HL-60 (cell line): ENCODE results near the gene L1CAM.

Experiments
- DNase-seq, 2 experiments: peaks; one replicate each; pipeline ENCODE4 v3.0.0-alpha.2; 2010 to 2020; ENCODE audit warnings: low read depth in 1 of 2, low spot score in 1 of 2
- H3K27ac ChIP-seq: fragments of 250-450 bp; sonication (Bioruptor Pico); replicated peaks from 2 replicates; pipeline ENCODE4 v1.5.1; 2020; ENCODE audit warnings: mild to moderate bottlenecking, moderate library complexity
- H3K27me3 ChIP-seq: fragments of 250-450 bp; sonication (Bioruptor Pico); 2 replicates; pipeline ENCODE4 v1.5.1; 2021; ENCODE audit warnings: mild to moderate bottlenecking, moderate library complexity; ENCODE audit not compliant: insufficient read depth, poor library complexity, severe bottlenecking
- H3K4me3 ChIP-seq: replicated peaks from 2 replicates; pipeline ENCODE4 v1.5.1; 2011; ENCODE audit warnings: mild to moderate bottlenecking, control low read depth, low read length; ENCODE audit not compliant: insufficient read depth
- CTCF ChIP-seq: IDR thresholded peaks from one replicate; pipeline ENCODE4 v1.5.1; 2011; ENCODE audit warnings: low read length, control low read depth, inconsistent platforms; ENCODE audit not compliant: insufficient read depth
- GABPA ChIP-seq: IDR thresholded peaks from 2 replicates; pipeline ENCODE4 v1.6.1; 2012; ENCODE audit warnings: low read depth
- POLR2AphosphoS5 ChIP-seq: IDR thresholded peaks from 2 replicates; pipeline ENCODE4 v1.6.1; 2012; ENCODE audit warnings: low read depth
- REST ChIP-seq: IDR thresholded peaks from 2 replicates; pipeline ENCODE4 v1.6.1; 2012; ENCODE audit warnings: low read depth; ENCODE audit not compliant: insufficient replicate concordance
- SPI1 ChIP-seq: IDR thresholded peaks from 2 replicates; pipeline ENCODE4 v1.6.1; 2012; ENCODE audit warnings: low read depth, mild to moderate bottlenecking, borderline replicate concordance

The L1CAM gene

GRCh38 chrX:153907456-153907855 lies 21.5 kb upstream of the L1CAM start:
- no peak overlapping the region for H3K4me3 ChIP-seq
- TF ChIP-seq CTCF (no peak), POLR2AphosphoS5 (no peak), SPI1 (no peak), GABPA (no peak), REST (no peak)
- no peak overlapping the region for H3K27ac ChIP-seq
- H3K27me3 ChIP-seq: no peaks in the 10 kb centered on the region
- no peak for DNase-seq

- no peak overlapping the region for H3K4me3 ChIP-seq
- peak; percentile 11 to 32 for DNase-seq
- H3K27ac ChIP-seq: no peak overlapping the region
- no peaks in the 10 kb centered on the region for H3K27me3 ChIP-seq
- TF ChIP-seq CTCF: no peak
- no peak for TF ChIP-seq SPI1
- peak; percentile 43 for TF ChIP-seq POLR2AphosphoS5
These were observed 20.3 kb upstream of the L1CAM start for GRCh38 chrX:153906126-153906917.

GRCh38 chrX:153905481-153906095 lies 19.6 kb upstream of the L1CAM start:
- no peaks in the 10 kb centered on the region for H3K27me3 ChIP-seq
- no peak for TF ChIP-seq SPI1
- no peak for TF ChIP-seq GABPA
- TF ChIP-seq POLR2AphosphoS5: peak; percentile 65
- TF ChIP-seq REST: no peak
- DNase-seq: no peak
- H3K27ac ChIP-seq: no peak overlapping the region
- H3K4me3 ChIP-seq: no peak overlapping the region

- Histone ChIP-seq H3K27ac (peak within 1 kb of the TSS; percentile 57), H3K27me3 (no peaks in the 10 kb centered on the region), H3K4me3 (no peak within 1 kb of the TSS)
- TF ChIP-seq SPI1 (no peak), POLR2AphosphoS5 (peak; percentile 30), CTCF (no peak), REST (no peak), GABPA (no peak)
- DNase-seq: peak in 1 of 2 experiments; percentile 14
These were observed 18.3 kb upstream of the L1CAM start, which contains the start of gene AVPR2 for GRCh38 chrX:153903991-153904957. AVPR2 (plus strand) TSS chrX:153904673; CDS start chrX:153905146, 473 bp downstream.
